IPS-18c (cell line): ENCODE measurements around the gene EFNA5.

Source experiments
- H3K4me3 ChIP-seq: 2 replicates; pipeline ENCODE4 v1.7.0; 2013; ENCODE audit warnings: low read depth, mild to moderate bottlenecking, low read length, moderate library complexity; ENCODE audit not compliant: insufficient read depth
- H3K9me3 ChIP-seq: one replicate; pipeline ENCODE4 v1.6.1; 2013; ENCODE audit warnings: mild to moderate bottlenecking, low read length, moderate library complexity; ENCODE audit not compliant: control insufficient read depth, insufficient read depth

Gene EFNA5

GRCh38 chr5:107621089-107621488 lies 49.6 kb downstream of the EFNA5 start:
- H3K9me3 ChIP-seq = no peaks in the 10 kb centered on the region

GRCh38 chr5:107619781-107620180 lies 51.0 kb downstream of the EFNA5 start:
- Histone ChIP-seq H3K4me3 (no peak overlapping the region), H3K9me3 (no peaks in the 10 kb centered on the region)

More at GRCh38 chr5:107621089-107621488, 49.6 kb downstream of the EFNA5 start:
- no peak overlapping the region for H3K4me3 ChIP-seq

GRCh38 chr5:107618242-107618641 lies 52.5 kb downstream of the EFNA5 start:
- no peaks in the 10 kb centered on the region for H3K9me3 ChIP-seq
- no peak overlapping the region for H3K4me3 ChIP-seq

- no peaks in the 10 kb centered on the region for H3K9me3 ChIP-seq
- no peak overlapping the region for H3K4me3 ChIP-seq
Measured at GRCh38 chr5:107617052-107617451, 53.7 kb downstream of the EFNA5 start.

GRCh38 chr5:107616213-107616612 lies 54.5 kb downstream of the EFNA5 start:
- Histone ChIP-seq H3K4me3 (no peak overlapping the region), H3K9me3 (no peaks in the 10 kb centered on the region)

GRCh38 chr5:107615299-107615817 lies 55.4 kb downstream of the EFNA5 start:
- H3K9me3 ChIP-seq = no peaks in the 10 kb centered on the region
- no peak overlapping the region for H3K4me3 ChIP-seq

- no peaks in the 10 kb centered on the region for H3K9me3 ChIP-seq
- H3K4me3 ChIP-seq = no peak overlapping the region
Measured at GRCh38 chr5:107612541-107612940, 58.2 kb downstream of the EFNA5 start.

- H3K4me3 ChIP-seq = no peak overlapping the region
Measured at GRCh38 chr5:107610798-107611197, 59.9 kb downstream of the EFNA5 start.

GRCh38 chr5:107607671-107608345 lies 62.9 kb downstream of the EFNA5 start:
- no peak overlapping the region for H3K4me3 ChIP-seq
- H3K9me3 ChIP-seq = no peaks in the 10 kb centered on the region

More at GRCh38 chr5:107610798-107611197, 59.9 kb downstream of the EFNA5 start:
- H3K9me3 ChIP-seq = no peaks in the 10 kb centered on the region

GRCh38 chr5:107607196-107607595 lies 63.5 kb downstream of the EFNA5 start:
- no peak overlapping the region for H3K4me3 ChIP-seq

GRCh38 chr5:107605596-107606125 lies 65.1 kb downstream of the EFNA5 start:
- no peak overlapping the region for H3K4me3 ChIP-seq
- no peaks in the 10 kb centered on the region for H3K9me3 ChIP-seq

More at GRCh38 chr5:107607196-107607595, 63.5 kb downstream of the EFNA5 start:
- no peaks in the 10 kb centered on the region for H3K9me3 ChIP-seq

- H3K9me3 ChIP-seq = no peaks in the 10 kb centered on the region
- H3K4me3 ChIP-seq = no peak overlapping the region
Measured at GRCh38 chr5:107604990-107605389, 65.7 kb downstream of the EFNA5 start.

- H3K4me3 ChIP-seq = no peak overlapping the region
- H3K9me3 ChIP-seq = no peaks in the 10 kb centered on the region
Measured at GRCh38 chr5:107604146-107604910, 66.4 kb downstream of the EFNA5 start.

GRCh38 chr5:107603349-107603748 lies 67.4 kb downstream of the EFNA5 start:
- no peaks in the 10 kb centered on the region for H3K9me3 ChIP-seq
- H3K4me3 ChIP-seq = no peak overlapping the region

- H3K9me3 ChIP-seq = no peaks in the 10 kb centered on the region
Measured at GRCh38 chr5:107602896-107603295, 67.8 kb downstream of the EFNA5 start.

GRCh38 chr5:107601076-107601475 lies 69.7 kb downstream of the EFNA5 start:
- Histone ChIP-seq H3K4me3 (no peak overlapping the region), H3K9me3 (no peaks in the 10 kb centered on the region)

More at GRCh38 chr5:107602896-107603295, 67.8 kb downstream of the EFNA5 start:
- H3K4me3 ChIP-seq = no peak overlapping the region

- Histone ChIP-seq H3K9me3 (no peaks in the 10 kb centered on the region), H3K4me3 (no peak overlapping the region)
Measured at GRCh38 chr5:107598958-107599357, 71.8 kb downstream of the EFNA5 start.

- no peak overlapping the region for H3K4me3 ChIP-seq
- no peaks in the 10 kb centered on the region for H3K9me3 ChIP-seq
Measured at GRCh38 chr5:107597803-107598202, 72.9 kb downstream of the EFNA5 start.
